RCC 7860 (cell line): ENCODE measurements around the gene FLVCR2.
A peak's percentile ranks its signal among the peaks of the same experiment; 100 is the strongest.

Source experiments
- DNase-seq: peaks from one replicate; pipeline ENCODE4 v3.0.0-alpha.2; 2015; ENCODE audit warnings: low spot score
- FAIRE-seq: peaks from 2 replicates; lab custom pipeline; 2012; peaks lifted over from hg19 to GRCh38; lab: Jason Lieb, UNC

Gene FLVCR2, protein sequence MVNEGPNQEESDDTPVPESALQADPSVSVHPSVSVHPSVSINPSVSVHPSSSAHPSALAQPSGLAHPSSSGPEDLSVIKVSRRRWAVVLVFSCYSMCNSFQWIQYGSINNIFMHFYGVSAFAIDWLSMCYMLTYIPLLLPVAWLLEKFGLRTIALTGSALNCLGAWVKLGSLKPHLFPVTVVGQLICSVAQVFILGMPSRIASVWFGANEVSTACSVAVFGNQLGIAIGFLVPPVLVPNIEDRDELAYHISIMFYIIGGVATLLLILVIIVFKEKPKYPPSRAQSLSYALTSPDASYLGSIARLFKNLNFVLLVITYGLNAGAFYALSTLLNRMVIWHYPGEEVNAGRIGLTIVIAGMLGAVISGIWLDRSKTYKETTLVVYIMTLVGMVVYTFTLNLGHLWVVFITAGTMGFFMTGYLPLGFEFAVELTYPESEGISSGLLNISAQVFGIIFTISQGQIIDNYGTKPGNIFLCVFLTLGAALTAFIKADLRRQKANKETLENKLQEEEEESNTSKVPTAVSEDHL

GRCh38 chr14:75578102-75578785 lies at the start of gene FLVCR2:
Gene FLVCR2, plus strand, starts transcription at chr14:75578620. Its CDS starts 353 bp downstream, at chr14:75578973.
- DNase-seq: no peak
- no peak for FAIRE-seq

GRCh38 chr14:75531256-75531655 lies 47.2 kb upstream of the FLVCR2 start:
- DNase-seq (no peak), FAIRE-seq (no peak)

GRCh38 chr14:75531660-75532317 lies 46.6 kb upstream of the FLVCR2 start:
- FAIRE-seq: no peak

DNA sequence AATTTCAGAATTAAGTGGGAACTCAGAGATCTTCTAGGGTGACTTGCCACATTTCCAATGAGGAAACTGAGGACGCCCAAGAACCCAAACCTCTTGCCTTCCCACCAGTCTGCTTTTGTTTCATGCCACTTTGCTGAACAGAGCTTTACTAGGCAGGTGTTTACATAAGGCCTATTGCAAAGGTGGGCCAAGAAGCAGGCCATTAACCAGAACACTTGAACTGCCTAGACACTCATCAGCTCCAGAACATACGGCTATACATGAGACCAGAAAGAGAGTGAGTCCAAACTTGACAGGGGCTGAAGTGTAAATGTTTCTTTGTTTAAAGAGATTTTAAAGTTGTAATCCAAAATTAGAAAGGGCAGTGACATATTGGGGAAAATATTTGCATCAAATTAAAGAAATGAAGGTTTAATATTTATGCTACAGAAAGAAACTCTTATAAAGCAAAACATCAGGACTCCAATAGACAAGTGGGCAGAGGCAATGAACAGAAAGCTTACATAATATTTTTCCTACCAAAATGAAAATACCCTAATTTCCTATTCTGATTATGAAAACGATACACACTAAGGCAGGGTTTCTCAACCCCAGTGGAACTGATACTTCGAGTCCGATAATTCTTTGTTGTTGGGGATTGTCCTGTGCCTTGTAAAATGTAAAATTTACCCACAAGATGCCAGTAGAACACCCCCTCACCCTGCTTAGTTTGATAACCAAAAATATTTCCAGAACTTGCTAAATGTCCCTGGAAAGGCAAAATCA lies 44.4 kb upstream of the FLVCR2 start:
- no peak for FAIRE-seq
- DNase-seq: no peak

More at GRCh38 chr14:75531660-75532317, 46.6 kb upstream of the FLVCR2 start:
- peak; percentile 6 for DNase-seq

- DNase-seq: no peak
- FAIRE-seq: no peak
Observed at GRCh38 chr14:75535164-75535898, 43.1 kb upstream of the FLVCR2 start.

DNA sequence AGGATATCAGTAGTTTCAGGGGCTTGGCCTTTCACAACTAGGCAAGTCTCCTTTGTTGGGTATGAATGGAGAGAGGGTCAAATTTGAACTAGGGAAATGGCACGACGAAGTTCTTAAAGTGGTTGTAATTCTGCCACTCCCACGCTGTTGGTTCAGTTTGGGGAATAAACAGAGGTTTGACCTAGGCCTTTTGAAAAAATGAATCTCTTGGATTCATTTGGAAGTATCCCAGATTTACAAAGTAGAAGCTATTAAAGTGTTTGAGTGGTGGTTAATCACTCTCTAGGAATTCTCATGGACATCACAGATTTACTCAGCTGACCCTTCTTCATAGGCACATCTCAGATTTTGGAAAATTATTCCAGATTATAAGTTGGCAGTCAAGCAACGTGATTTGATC lies 41.3 kb upstream of the FLVCR2 start:
- no peak for DNase-seq
- FAIRE-seq: no peak

- no peak for DNase-seq
- no peak for FAIRE-seq
Observed at GRCh38 chr14:75539162-75539560, 39.3 kb upstream of the FLVCR2 start.

- no peak for DNase-seq
- no peak for FAIRE-seq
Observed at GRCh38 chr14:75539561-75540478, 38.6 kb upstream of the FLVCR2 start.

- FAIRE-seq (no peak), DNase-seq (no peak)
Observed at GRCh38 chr14:75540479-75540851, 38.0 kb upstream of the FLVCR2 start.

GRCh38 chr14:75542588-75543091 lies 35.8 kb upstream of the FLVCR2 start:
- DNase-seq (no peak), FAIRE-seq (no peak)

GRCh38 chr14:75543253-75543652 lies 35.2 kb upstream of the FLVCR2 start:
- FAIRE-seq (no peak), DNase-seq (no peak)

GRCh38 chr14:75543786-75544185 lies 34.6 kb upstream of the FLVCR2 start:
- FAIRE-seq (no peak), DNase-seq (no peak)

GRCh38 chr14:75545907-75546306 lies 32.5 kb upstream of the FLVCR2 start:
- no peak for DNase-seq
- FAIRE-seq: no peak

GRCh38 chr14:75547552-75548250 lies 30.7 kb upstream of the FLVCR2 start:
- no peak for DNase-seq
- FAIRE-seq: no peak

GRCh38 chr14:75548544-75548943 lies 29.9 kb upstream of the FLVCR2 start:
- FAIRE-seq: no peak
- DNase-seq: no peak

GRCh38 chr14:75549169-75549568 lies 29.3 kb upstream of the FLVCR2 start:
- FAIRE-seq: no peak
- DNase-seq: no peak

DNA sequence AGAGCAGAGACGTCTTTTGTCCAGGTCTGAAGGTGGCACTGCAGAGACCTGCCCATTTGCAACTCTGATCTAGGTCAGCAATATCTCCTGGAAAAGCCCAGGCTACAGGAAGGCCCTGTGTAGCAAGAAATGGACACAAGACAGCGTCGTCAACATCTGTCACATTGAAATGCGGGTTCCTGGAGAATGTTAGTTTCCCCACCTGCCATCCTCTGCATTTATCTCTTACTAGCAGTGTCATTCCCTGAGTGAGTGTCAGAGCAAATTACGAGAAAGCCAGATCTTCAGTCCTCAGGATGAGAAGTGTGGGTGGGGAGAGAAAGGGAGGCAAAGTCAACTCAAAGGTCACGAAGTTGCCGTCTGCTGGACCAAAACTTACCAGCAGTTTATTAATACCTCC lies 27.4 kb upstream of the FLVCR2 start:
- DNase-seq (no peak), FAIRE-seq (no peak)

DNA sequence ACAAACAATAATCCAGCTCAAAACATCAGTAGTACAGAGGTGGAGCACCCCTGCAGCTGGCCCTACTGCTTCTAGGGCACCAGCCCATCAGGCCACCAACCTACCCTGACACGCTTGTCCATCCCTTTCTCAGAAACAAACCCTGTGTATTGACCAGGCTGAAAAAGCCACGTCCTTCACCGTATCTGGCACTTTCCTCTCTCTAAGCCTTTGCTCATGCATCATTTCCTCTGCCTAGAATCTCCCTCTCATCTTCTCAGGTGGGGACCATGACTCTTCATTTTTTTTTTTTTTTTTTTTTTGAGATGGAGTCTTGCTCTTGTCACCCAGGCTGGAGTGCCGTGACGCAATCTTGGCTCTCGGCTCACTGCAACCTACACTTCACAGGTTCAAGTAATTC lies 25.3 kb upstream of the FLVCR2 start:
- FAIRE-seq (no peak), DNase-seq (no peak)
